Stimulated activated CD8-positive, alpha-beta memory T cell treated with anti-CD3 and anti-CD28 coated beads, Interleukin-7, amount 100 ng/mL, for 48 hours (primary cell): Measurements from ENCODE around the gene RNASE7.

Source experiments
- DNase-seq, 2 donors: peaks; one replicate each; pipeline ENCODE4 v3.0.0-alpha.2; 2020; ENCODE audit warnings: low read depth in 1 of 2; ENCODE audit errors: extremely low read depth in 1 of 2

Gene RNASE7

DNA sequence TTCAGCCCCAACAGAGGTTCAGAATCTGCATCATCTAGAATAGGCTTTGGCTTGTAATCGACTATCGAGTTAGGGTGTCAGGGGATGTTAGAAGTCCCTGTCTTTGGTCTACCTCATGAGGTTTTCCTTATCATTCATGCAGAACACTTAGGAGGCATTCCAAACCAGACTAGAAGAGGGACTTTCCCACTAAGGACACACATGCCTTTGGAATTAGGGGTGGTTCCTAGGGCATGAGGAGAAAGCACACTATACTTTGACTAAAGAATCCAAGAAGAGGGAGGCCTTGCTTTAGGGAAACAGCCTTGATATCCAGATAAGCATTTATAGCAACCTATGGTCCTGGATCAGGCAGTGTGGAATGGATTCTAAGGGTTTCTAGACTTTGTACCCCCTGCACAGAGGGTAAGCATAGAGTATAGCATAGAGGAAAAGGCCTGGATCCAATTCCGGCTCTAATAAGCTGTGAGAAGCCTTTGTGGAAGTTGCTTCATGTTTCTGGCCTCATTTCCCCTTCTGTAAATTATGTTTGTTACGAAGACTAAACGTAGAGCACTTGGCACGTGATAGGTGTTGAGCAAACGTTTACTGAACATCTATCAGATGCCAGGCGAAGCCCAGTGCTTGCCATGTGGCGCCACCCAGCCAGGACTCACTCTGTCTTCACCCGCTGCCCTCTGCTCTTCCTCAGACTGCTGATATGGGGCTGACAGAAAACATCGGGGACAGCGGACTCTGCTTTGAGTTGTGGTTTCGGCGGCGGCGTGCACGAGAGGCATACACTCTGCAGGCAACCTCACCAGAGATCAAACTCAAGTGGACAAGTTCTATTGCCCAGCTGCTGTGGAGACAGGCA is 43.1 kb downstream of the RNASE7 start:
- DNase-seq: no peak

- DNase-seq: no peak
These were observed 44.7 kb downstream of the RNASE7 start for GRCh38 chr14:21086908-21087293.

- no peak for DNase-seq
These were observed 45.3 kb downstream of the RNASE7 start for GRCh38 chr14:21087294-21088091.

GRCh38 chr14:21088687-21089086 is 46.5 kb downstream of the RNASE7 start:
- no peak for DNase-seq

- no peak for DNase-seq
These were observed 47.1 kb downstream of the RNASE7 start for GRCh38 chr14:21089271-21089670.

DNA sequence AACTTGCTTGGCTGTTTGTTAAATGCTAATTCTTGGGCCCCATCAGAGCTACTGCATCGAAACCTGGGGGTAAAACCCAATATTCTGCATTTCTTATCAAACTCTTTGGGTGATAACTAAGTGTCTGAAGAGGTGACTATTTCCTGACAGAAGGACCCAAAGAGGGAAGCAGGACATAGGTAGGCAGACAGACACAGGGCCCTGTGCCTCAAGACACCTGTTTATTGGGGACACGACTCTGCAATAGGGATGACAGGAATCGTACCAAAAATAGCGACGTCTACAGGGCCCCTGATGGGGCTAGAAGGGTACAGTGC is 47.7 kb downstream of the RNASE7 start:
- no peak for DNase-seq

GRCh38 chr14:21090194-21090939 is 48.2 kb downstream of the RNASE7 start:
- DNase-seq: no peak

- DNase-seq: no peak
These were observed 48.9 kb downstream of the RNASE7 start for GRCh38 chr14:21090940-21091663.

- no peak for DNase-seq
These were observed 49.7 kb downstream of the RNASE7 start for GRCh38 chr14:21091821-21092272.

DNA sequence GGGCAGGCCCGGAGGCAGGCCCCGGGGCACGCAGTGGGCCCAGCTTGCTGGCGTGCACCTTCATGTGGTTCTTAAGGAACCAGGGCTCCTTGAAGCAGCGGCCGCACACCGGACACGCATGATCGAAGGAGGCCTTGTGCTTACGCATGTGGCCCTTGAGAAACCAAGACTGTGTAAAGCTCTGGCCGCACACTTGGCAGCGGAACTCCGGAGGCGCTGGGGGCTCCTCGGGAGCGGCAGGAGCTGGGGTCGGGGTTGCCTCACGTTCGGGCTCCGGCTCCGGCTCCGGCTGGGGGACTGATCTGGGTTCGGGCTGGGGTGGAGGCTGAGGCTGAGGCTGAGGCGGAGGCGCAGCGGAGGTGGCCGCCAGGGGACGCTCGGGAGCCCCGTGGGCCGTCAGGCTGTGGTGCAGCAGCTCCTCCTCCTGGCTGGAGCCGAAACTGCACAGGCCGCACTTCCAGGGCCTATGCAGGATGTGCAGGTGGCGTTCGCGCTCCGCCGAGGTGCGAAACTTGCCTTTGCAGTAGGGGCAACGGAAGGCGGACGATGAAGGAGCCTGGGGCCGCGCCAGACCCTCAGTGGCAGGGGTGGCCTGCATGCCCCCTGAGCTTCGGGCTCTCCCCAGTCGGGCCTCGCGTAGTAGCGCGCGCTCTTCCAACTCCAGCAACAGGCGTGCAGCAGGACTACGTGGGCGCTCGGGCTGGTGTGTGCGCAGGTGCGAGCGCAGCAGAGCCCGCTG is 50.3 kb downstream of the RNASE7 start:
- peak; percentile 68 to 75 for DNase-seq

GRCh38 chr14:21093018-21093417 is 50.9 kb downstream of the RNASE7 start:
- DNase-seq: no peak
